Measurements from ENCODE around the gene OR4D2. TPM values are rescaled to one million over a fixed set of nuclear protein-coding genes. Genes with fewer than 3 reads are reported as not detected.
A peak's percentile ranks its signal among the peaks of the same experiment; 100 is the strongest.

OR4D2 gene
- total RNA-seq, 2 donors from 2014 or later: not detected

- DNase-seq (ENCODE audit: low spot score) (peak; percentile 71), ATAC-seq (ENCODE audit: insufficient number of reproducible peaks, low FRiP score, low read depth) (peak; percentile 90)
- Histone ChIP-seq H3K4me1 (ENCODE audit: control insufficient read depth in 1 of 2, low read depth in 2 of 2) (peaks cover 5 to 8% of the 10 kb centered on the region in 2 donors), H3K27me3 (replicated peaks; ENCODE audit: insufficient read depth) (no peaks in the 10 kb centered on the region), H3K27ac (peak within 1 kb of the TSS; percentile 61 to 71), H3K36me3 (no peaks in the 10 kb centered on the region), H3K4me3 (peak within 1 kb of the TSS; percentile 84), H3K9me3 (no peaks in the 10 kb centered on the region)
- TF ChIP-seq CTCF (IDR thresholded peaks at IDR 0.05): peak; percentile 76
Observed at GRCh38 chr17:58219007-58219788, 52.4 kb downstream of the OR4D2 start, which contains the start of gene MKS1. Gene MKS1, minus strand, starts transcription at chr17:58219255. Its CDS starts 25 bp downstream, at chr17:58219230.

- Histone ChIP-seq H3K4me3 (peak overlapping the region; percentile 84), H3K27ac (peak overlapping the region; percentile 61 to 71)
- DNase-seq (ENCODE audit: low spot score): no peak
Observed at GRCh38 chr17:58219789-58220183, 53.0 kb downstream of the OR4D2 start.

More at GRCh38 chr17:58219789-58220183, 53.0 kb downstream of the OR4D2 start:
- ATAC-seq (ENCODE audit: insufficient number of reproducible peaks, low FRiP score, low read depth): no peak
- Histone ChIP-seq H3K27me3 (replicated peaks; ENCODE audit: insufficient read depth) (no peaks in the 10 kb centered on the region), H3K36me3 (no peaks in the 10 kb centered on the region), H3K4me1 (ENCODE audit: control insufficient read depth in 1 of 2, low read depth in 2 of 2) (peaks cover 5 to 8% of the 10 kb centered on the region in 2 donors), H3K9me3 (no peaks in the 10 kb centered on the region)
- no peak for TF ChIP-seq CTCF (IDR thresholded peaks at IDR 0.05)

Other genes with a start within 250 kb of the OR4D2 start
- gene CUEDC1, start 211.6 kb upstream of the OR4D2 start, total RNA-seq: 10 to 100 TPM; 32.7 to 93.1 TPM
- 10 to 100 TPM; 68.4 to 75.5 TPM for gene VEZF1, start 178.7 kb upstream of the OR4D2 start, total RNA-seq
- 100 to 1,000 TPM; 132 to 220 TPM for gene SRSF1, start 159.7 kb upstream of the OR4D2 start, total RNA-seq
- 10 to 100 TPM; 20.6 to 28.5 TPM for gene DYNLL2, start 83.6 kb upstream of the OR4D2 start, total RNA-seq
- not detected for gene OR4D1, start 18.6 kb upstream of the OR4D2 start, total RNA-seq
- gene EPX, start 25.7 kb downstream of the OR4D2 start, total RNA-seq: not detected
- 10 to 100 TPM; 10.5 to 10.8 TPM for gene MKS1, start 52.3 kb downstream of the OR4D2 start, total RNA-seq
- gene LPO, start 71.6 kb downstream of the OR4D2 start, total RNA-seq: not detected
- gene MPO, start 114.0 kb downstream of the OR4D2 start, total RNA-seq: under 1 TPM in 1 of 2 donors, not detected in 1; 0.14 TPM
- 10 to 100 TPM; 22.6 to 26.3 TPM for gene TSPOAP1, start 161.8 kb downstream of the OR4D2 start, total RNA-seq
- 10 to 100 TPM; 30.6 to 37.3 TPM for gene SUPT4H1, start 185.2 kb downstream of the OR4D2 start, total RNA-seq